Coronary artery (tissue), 2 donors: ENCODE measurements around the gene CDH4.

ENCODE experiments used
- DNase-seq: peaks from one replicate; pipeline ENCODE4 v3.0.0-alpha.2; 2017; ENCODE audit warnings: low spot score
- H3K27ac ChIP-seq, 2 donors: fragments of 200-600 bp; sonication (generic); one replicate each; pipeline ENCODE4 v1.5.1; 2016 to 2019
- H3K4me3 ChIP-seq: fragments of 200-600 bp; sonication (generic); 2 replicates; pipeline ENCODE4 v1.5.1; 2016; ENCODE audit warnings: mild to moderate bottlenecking, moderate library complexity
- TF ChIP-seq, protein P1 (sequence below): fragments of 200-600 bp; sonication (generic); IDR thresholded peaks from one replicate; pipeline ENCODE4 v1.5.1; 2019; ENCODE audit warnings: antibody characterized with exemption

CDH4 gene

DNA sequence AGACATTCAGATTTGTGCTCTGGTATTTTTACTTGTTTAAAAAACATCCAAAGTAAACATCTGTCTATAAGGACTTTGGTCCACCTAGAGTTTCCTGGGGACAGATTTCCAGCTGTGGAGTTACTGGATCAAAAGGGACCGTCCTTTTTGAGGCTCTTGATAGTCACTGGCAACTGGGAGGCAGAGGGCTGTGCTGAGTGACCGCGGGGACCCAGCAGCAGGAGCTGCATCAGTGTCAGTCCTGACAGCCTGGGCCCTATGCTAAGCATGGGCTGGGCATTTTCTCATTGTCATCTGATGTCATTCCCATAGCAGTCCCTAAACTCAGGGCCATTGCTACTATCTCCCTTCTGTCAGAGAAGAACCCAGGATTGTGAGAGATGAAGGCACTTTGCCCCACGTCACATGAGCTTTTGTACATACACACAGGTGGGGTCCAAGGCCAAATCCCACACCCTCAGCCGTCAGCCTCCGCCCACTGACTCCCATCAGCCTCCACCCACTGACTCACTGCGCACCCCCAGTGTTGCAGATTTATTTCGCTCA lies 519.8 kb downstream of the CDH4 start:
- no peak overlapping the region for H3K4me3 ChIP-seq
- TF ChIP-seq, protein P1, sequence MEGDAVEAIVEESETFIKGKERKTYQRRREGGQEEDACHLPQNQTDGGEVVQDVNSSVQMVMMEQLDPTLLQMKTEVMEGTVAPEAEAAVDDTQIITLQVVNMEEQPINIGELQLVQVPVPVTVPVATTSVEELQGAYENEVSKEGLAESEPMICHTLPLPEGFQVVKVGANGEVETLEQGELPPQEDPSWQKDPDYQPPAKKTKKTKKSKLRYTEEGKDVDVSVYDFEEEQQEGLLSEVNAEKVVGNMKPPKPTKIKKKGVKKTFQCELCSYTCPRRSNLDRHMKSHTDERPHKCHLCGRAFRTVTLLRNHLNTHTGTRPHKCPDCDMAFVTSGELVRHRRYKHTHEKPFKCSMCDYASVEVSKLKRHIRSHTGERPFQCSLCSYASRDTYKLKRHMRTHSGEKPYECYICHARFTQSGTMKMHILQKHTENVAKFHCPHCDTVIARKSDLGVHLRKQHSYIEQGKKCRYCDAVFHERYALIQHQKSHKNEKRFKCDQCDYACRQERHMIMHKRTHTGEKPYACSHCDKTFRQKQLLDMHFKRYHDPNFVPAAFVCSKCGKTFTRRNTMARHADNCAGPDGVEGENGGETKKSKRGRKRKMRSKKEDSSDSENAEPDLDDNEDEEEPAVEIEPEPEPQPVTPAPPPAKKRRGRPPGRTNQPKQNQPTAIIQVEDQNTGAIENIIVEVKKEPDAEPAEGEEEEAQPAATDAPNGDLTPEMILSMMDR = no peak
- H3K27ac ChIP-seq = no peak overlapping the region
- no peak for DNase-seq

DNA sequence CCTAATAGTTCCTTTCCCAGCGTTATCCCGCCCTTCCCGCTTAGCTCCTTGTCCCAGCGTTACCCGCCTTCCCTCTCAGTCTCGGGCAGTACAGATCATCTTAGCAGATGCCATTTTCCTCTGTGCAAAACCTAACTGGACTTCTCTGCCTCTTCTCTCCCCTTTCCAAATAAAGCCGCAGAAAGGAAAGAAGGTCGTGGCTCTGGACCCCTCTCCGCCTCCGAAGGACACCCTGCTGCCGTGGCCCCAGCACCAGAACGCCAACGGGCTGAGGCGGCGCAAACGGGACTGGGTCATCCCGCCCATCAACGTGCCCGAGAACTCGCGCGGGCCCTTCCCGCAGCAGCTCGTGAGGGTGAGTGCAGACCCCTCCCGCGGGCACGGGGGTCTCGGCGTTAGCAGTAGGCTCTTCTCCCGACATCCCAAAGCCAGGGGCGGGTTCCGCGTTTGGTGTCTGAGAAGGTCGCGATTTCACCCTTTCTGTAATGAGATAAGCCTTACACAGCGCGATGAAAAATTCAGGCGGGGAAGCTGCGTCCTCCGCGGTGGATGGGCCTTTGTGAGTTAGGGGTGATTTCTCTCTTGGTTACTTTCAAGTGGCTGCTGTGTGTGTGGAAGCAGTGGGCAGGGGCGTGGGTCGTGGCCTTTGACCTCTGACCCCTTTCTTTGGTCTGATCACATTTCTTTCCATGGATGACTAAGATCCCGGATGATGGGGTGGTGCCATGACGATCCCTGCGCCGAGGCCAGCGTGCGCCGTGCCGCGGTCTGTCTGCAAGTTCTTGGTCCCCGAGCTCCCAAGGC lies 521.0 kb downstream of the CDH4 start:
- TF ChIP-seq, protein P1 = no peak
- Histone ChIP-seq H3K27ac (no peak overlapping the region), H3K4me3 (no peak overlapping the region)
- no peak for DNase-seq

DNA sequence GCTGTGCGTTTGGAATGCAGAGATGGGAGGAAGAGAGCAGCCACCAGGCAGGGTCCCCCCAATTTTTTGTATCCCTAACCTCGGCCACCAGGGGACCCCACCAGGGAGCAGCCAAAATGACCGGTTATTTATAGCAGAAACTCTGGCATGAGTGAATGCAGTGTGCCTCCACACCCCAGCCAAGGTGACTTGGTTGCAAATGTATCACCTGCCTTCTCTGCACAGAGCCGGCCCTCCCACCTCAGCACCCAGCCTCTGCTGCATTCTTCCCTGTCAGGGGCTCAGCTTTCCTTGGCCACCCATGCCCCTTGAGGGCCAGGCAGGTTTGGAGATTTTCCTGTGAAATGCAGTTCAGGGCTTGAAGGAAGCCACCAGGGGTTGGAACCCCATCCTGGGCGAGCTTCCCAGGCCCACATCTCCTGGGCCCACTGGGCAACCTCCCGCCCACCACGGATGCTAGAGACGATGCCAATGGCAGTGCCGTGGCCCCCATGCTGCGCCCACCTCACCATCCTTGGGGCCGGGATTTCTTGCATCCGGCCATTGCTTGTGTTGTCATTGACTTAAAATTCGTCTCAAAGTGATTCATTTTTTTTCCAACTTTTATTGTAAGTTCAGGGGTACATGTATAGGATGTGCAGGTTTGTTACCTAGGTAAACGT lies 522.0 kb downstream of the CDH4 start:
- DNase-seq = no peak
- TF ChIP-seq, protein P1 = no peak
- no peak overlapping the region for H3K4me3 ChIP-seq
- no peak overlapping the region for H3K27ac ChIP-seq

DNA sequence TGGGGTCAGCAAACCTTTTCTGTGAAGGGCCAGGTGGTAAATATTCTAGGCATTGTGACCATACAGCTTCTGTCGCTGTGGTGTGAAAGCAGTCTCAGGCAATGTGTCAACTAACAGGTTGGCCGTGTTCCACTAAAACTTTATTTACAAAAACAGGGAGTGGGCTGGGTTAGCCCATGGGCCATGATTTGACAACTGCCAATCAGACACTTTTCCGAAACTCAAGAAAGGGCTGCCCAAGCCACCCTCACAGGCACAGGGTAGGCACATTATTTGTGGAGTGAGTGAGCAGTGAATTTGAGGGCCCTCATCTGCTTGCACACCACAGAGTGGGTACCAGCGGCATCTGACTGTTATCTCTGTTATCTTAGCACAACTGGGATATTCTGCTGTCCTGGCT lies 523.4 kb downstream of the CDH4 start:
- TF ChIP-seq, protein P1 = no peak
- Histone ChIP-seq H3K4me3 (no peak overlapping the region), H3K27ac (no peak overlapping the region)
- DNase-seq = no peak

DNA sequence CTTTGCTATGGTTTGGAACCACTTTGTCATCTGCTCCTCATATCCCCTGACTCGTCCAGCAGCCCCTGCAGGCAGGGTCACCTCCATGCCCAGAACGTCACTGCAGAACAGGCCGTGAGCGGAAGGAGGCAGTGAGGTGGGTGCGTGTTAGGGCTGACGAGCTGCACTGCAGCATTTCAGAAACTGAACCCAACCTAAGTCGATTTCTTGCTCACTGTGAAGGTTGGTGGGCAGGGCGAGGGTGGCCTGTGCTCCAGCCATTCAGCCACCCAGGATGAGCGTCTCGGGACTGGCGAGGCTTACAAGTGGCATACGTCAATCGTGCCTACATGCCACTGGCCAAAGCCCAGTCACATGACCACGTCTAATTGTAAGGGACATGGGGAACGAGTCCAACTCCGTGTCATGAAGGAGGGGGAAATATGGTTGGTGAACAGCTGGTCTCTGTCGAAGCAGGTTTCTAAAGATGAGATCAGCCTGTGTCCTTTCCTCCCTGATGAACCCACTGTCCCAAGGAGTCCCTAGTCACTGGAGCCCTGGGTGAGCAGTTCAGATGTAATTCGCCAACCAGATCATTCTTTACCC lies 524.5 kb downstream of the CDH4 start:
- Histone ChIP-seq H3K27ac (no peak overlapping the region), H3K4me3 (no peak overlapping the region)
- DNase-seq = no peak
- TF ChIP-seq, protein P1 = no peak

DNA sequence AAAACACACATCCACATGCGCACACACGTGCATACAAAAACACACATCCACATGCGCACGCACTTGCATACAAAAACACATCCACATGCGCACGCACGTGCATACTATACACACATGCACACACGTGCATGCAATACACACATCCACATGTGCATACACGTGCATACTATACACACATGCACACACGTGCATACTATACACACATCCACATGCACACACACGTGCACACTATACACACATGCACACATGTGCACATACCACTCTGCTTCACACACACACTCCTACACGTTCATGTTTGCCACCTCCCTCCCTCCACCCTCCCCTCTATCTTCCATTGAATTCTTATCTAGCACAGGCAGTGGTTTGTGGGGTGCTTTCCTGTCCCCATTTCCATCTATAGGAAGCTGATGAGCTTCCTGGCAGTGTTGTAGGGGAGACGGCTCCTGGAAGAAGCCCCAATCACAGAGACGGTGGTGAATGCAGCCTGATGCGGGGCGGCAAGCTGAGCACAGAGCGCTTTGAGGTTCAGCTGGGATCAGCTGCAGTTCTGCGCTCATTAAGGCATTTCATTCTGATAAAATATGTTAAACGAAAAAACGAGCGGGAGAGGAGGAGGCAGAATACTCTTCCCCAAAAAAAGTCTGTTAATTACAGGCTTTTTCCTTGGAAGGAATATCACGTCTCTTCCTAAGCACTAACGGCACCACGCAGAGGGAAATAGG lies 525.9 kb downstream of the CDH4 start:
- TF ChIP-seq, protein P1 = no peak
- no peak overlapping the region for H3K4me3 ChIP-seq
- H3K27ac ChIP-seq = no peak overlapping the region
- DNase-seq = no peak
